Activated CD4-positive, alpha-beta T cell treated with anti-CD3 and anti-CD28 coated beads, Interleukin-2, Interleukin-4, amounts not matched to agents 100 ng/mL and 50 ng/mL, durations not matched to agents 16 hours and 8 hours (primary cell): Measurements from ENCODE around the gene SENP6.
"Not testable (repeated sequence)": the region's sequence is repeated elsewhere in the genome, so short reads cannot be mapped to it uniquely, and the experiment has no call there.

Source experiments
- DNase-seq: peaks from one replicate; pipeline ENCODE4 v3.0.0-alpha.2; 2020; ENCODE audit warnings: low spot score

The SENP6 gene, protein sequence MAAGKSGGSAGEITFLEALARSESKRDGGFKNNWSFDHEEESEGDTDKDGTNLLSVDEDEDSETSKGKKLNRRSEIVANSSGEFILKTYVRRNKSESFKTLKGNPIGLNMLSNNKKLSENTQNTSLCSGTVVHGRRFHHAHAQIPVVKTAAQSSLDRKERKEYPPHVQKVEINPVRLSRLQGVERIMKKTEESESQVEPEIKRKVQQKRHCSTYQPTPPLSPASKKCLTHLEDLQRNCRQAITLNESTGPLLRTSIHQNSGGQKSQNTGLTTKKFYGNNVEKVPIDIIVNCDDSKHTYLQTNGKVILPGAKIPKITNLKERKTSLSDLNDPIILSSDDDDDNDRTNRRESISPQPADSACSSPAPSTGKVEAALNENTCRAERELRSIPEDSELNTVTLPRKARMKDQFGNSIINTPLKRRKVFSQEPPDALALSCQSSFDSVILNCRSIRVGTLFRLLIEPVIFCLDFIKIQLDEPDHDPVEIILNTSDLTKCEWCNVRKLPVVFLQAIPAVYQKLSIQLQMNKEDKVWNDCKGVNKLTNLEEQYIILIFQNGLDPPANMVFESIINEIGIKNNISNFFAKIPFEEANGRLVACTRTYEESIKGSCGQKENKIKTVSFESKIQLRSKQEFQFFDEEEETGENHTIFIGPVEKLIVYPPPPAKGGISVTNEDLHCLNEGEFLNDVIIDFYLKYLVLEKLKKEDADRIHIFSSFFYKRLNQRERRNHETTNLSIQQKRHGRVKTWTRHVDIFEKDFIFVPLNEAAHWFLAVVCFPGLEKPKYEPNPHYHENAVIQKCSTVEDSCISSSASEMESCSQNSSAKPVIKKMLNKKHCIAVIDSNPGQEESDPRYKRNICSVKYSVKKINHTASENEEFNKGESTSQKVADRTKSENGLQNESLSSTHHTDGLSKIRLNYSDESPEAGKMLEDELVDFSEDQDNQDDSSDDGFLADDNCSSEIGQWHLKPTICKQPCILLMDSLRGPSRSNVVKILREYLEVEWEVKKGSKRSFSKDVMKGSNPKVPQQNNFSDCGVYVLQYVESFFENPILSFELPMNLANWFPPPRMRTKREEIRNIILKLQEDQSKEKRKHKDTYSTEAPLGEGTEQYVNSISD

DNA sequence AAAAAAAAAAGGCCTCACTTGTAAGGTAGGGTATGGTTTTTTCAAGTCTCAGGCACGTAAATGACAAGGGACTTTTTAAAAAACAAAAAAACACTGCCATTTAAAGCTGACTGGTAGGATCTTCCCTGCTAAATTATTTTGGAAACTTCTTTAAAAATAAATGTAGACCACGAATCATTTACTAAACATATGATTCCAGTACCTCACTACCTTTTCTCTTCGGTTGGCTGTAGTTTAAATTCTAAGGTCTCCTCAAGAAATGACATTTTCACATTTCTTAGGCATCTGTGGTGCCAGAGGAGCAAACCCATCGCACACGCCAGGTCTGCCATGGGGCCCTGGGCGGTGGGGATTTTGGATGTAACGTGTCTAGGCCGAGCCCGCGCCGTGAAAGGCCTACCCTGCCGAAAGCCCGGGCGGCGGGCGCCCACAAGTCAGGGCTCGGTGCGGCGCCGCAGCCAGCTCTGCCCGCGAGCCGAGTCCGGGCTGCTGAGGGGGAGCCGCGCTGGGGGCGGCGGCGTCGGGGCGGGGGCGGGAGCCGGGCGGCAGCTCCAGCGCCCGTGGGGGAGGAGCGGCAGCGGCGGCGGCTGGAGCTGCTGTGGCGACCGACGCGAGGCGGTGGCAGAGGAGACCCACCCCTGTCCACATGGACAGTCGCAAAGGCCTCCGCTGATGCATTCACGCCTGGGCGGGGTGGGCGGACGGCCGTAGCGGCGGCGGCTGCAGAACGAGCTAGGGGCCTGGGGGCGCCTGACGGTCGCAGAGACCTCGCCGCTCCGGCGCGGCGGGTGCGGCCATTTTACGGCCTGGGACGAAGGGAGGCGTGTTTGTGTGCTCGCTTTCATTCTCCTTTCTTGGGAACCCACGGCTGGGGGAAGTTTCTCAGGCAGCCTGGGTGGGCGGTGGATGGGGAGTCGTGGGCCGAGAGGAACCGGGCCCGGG, at the start of gene SENP6:
Gene SENP6 (plus strand): TSS at position 577 of the 942 bp plus-strand sequence. CDS start 645 bp downstream, outside the sequence.
- DNase-seq, result peak; percentile 59

DNA sequence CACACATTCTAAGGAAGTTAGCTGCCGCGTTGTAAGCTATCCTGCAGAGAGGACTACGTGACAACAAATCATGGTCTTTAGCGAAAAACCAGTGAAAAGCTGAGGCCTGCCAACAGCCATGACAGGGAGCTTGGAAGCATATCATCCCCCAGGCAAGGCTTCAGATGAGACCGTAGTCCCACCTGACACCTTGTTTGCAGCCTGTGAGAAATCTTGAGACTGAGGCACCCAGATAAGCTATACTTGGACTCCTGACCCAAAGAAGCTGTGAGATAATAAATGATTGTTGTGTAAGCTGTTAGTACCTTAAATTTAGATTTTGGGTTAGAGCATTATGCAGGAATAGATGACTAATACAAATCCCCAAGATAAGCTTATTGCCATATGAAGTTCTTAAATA, 45.4 kb upstream of the SENP6 start:
- DNase-seq, result no peak

DNA sequence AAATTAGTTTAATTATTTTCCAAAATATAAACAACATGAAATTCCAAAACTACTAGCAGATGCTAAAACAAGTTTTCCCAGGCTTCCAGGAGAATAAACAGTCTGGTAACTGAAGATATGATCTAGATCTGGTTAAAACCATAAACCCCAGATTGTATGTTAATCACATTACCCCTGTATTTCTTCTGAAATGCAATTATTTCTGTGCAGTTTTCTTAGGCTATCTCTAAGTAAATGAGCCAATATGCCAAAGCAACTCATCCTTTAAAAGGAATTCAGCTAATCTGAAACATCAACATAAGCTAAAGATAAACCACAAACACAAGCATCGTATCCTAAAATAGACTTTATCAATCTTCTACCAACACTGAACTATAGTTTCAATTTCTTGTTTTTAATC, 44.6 kb upstream of the SENP6 start:
- DNase-seq, result no peak

DNA sequence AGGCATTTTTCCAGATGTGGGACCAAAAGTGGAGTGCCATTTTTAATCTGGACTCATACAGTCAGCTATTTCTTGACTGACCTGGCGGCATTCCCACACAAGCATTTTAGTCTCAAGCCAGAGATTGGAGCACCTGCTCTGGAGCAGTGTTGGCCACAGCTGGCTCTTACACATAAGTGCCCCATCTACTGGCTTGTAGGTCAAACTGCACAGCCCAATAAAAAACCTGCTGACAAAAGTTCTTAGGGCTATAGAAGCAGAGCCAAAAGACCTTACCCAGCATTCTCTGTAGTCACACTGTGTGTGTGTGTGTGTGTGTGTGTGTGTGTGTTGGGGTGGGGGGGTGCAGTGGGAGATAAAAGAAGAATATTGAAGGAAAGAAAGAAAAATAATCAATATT, 38.6 kb upstream of the SENP6 start:
- DNase-seq, result peak; percentile 27

DNA sequence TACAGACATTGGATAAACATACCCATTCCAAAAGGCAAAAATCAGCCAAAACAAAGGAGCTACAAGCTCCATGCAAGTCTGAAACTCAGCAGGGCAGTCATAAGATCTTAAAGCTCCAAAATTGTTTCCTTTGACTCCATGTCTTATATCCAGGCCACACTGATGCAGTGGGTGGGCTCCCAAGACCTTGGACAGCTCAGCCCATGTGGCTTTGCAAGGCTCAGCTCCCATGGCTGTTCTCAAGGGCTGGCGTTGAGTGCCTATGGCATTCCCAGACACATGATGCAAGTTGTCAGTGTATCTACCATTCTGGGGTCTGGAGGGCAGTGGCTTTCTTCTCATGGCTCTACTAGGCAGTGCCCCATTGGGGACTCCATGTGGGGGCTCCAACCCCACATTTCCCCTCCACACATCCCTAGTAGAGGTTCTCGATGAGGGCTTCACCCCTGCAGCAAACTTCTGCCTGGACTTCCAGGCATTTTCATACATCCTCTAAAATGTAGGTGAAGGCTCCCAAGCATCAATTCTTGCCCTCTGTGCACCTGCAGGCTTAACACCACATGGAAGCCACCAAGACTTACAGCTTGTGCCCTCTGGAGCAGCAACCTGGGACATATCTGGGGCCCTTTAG, 35.4 kb upstream of the SENP6 start:
- no peak for DNase-seq

DNA sequence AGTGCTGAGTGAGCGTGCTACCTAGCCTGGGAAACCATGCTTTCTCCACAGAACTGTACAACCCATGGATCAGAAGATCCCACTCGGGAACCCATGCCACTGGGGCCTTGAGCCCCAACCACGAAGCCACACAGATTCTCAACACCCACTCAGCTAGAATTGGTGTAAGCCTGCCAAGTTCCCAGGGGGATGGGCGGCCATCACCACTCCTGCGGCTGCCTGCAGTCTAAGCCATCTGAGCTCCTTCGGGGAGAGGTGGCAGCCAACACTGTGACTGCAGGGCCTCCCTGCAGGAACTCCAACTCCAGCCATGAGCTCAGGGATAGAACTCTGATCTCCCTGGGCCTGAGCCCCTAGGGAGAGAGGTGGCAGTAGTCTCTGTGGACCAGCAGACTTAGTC, 33.6 kb upstream of the SENP6 start:
- no peak for DNase-seq

DNA sequence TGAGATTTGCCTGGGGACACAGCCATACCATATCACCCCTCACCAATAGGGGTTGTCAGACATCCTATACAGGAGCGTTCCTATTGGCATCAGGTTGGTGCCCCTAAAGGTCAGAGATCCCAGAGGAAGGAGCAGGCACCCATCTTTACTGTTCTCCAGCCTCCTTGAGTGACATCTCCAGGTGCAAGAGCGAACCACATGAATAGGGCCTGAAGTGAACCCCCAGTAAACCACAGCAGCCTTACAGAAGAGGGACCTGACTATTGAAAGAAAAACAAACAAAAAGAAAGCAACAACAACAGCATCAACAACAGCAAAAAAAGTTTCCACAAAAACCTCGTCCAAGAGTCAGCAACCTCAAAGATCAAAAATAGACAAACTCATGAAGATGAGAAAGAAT, 32.7 kb upstream of the SENP6 start:
- no peak for DNase-seq

DNA sequence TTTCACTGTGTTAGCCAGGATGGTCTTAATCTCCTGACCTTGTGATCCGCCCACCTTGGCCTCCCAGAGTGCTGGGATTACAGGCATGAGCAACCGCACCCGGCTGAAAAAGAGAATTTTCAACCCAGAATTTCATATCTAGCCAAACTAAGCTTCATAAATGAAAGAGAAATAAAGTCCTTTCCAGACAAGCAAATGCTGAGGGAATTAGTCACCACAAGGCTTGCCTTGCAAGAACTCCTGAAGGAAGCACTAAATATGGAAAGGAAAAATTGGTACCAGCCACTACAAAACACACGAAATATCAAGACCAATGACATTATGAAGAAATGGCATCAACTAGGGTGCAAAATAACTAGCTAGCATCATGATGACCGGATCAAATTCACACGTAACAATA, 31.0 kb upstream of the SENP6 start:
- not testable (repeated sequence) for DNase-seq

DNA sequence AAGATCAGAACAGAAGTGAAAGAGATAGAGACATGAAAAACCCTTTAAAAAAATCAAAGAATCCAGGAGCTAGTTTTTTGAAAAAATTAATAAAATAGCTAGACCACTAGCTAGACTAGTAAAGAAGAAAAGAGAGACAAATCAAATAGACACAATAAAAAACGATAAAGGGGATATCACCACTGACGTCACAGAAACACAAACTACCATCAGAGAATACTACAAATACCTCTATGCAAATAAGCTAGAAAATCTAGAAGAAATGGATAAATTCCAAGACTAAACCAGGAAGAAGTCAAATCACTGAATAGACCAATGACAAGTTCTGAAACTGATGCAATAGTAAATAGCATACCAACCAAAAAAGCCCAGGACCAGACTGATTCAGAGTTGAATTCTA, 29.6 kb upstream of the SENP6 start:
- no peak for DNase-seq

DNA sequence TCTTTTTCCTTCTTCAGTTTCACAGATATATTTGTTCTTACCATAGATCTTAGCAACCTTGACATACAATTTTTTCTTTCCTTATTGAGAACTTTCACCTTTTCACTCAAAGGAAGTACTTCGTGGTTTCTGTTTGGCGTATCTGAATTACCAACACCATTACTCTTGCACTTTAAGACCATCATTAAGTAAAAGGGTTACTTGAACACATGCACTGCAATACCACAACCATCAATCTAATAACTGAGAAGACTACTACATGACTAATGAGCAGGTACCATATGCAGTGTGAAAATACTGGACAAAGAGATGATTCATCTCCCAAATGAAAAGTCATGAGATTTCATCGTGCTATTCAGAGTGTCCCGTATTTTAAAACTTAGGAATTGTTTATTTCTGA, 21.7 kb upstream of the SENP6 start:
- DNase-seq, result peak; percentile 61

DNA sequence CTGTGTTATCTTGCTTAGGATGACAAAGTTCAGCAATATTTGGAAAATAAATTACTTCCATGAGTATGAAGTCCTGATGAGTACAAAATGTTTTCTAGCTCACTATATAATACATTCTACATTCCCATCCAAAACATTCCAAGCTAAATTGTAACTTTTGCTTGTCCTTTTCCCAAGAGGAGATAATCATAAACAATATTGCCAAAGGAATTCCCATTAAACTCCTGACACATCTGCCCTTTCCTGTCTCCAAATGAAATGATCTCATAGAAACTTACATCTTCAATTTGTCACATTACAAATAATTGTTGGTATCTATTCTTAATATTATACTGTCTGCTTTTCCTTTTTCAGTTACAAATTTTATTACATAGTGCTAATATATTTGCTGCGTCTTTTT, 20.4 kb upstream of the SENP6 start:
- no peak for DNase-seq

DNA sequence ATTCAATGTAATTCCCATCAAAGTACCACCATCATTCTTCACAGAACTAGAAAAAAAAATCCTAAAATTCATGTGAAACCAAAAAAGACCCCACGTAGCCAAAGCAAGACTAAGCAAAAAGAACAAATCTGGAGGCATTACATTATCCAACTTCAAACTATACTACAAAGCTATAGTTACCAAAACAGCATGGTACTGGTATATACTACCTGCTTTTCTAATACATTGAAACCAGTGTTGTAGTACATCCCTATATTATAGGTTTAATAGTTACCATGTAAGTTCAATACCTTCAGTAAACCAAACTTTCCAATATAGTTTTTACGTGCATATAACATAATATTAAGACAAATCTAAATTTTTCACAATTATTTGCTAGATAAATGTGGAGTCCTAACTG, 17.1 kb upstream of the SENP6 start:
- DNase-seq, result not testable (repeated sequence)

DNA sequence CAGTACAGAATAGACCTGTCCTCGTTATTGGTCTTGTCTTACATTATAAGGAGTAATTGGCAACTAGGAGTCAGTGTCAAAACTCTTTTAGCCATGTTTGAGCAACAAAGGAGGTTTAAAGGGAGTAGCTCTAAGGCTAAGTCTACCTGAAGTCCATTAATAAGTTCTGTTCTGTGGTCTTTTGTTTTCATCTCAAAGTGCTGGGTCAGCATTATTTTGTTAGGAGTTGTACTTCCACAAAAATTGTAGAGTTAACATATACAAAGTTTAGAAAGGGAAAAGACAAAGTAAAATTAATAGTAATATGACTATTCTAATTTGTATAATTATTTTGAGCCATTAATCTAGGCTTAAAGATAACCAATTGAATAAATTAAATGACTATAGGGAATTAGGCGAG, 12.7 kb upstream of the SENP6 start:
- no peak for DNase-seq

DNA sequence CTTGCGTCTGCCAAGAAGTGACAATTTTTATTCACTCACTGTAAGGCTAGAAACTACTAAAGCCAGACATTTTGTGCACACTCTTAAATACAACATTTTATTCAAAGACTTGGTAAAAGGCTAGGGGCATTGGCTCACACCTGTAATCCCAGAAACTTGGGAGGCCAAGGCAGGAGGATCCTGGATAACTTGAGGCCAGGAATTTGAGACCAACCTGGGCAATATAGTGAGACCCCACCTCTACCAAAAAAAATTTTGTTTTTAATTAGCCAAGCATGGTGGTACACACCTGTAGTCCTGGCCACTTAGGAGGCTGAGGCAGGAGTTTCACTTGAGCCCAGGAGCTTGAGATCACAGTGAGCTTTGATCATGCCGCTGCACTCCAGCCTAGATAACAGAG, 11.3 kb upstream of the SENP6 start:
- DNase-seq, result no peak

DNA sequence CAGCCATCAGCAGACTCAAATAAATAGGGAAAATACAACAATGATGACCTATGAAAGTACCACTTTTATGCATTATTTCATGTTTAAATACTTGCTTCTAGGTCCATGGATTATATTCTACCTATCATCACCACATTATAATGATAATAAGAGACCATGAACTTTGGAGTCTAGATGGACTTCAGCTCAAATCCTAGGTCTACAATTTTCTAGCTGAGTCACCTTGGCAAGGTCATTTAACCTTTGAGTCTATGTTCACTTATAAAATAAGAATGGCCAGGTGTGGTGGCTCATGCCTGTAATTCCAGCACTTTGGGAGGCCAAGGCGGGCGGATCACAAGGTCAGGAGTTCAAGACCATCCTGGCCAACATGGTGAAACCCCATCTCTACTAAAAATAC, 5.3 kb upstream of the SENP6 start:
- DNase-seq, result not testable (repeated sequence)

DNA sequence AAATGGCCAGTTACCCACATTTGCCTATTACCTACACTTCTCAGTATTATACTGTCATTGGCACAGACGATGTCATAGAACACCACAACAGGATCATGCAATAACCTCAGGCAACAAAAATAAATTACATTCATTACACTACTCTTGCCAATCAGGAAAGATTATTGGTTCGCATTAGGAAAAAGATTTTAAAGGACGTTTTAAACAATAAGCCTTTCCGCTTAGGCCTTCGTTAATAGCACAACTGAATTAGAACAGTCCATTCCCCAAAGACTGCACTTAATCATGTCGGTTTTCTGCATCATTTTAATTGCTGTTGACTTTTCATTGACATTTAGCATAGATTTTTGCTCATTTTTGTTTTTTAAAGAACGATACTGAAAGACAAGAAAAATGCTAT, 912 bp upstream of the SENP6 start:
- DNase-seq, result no peak

DNA sequence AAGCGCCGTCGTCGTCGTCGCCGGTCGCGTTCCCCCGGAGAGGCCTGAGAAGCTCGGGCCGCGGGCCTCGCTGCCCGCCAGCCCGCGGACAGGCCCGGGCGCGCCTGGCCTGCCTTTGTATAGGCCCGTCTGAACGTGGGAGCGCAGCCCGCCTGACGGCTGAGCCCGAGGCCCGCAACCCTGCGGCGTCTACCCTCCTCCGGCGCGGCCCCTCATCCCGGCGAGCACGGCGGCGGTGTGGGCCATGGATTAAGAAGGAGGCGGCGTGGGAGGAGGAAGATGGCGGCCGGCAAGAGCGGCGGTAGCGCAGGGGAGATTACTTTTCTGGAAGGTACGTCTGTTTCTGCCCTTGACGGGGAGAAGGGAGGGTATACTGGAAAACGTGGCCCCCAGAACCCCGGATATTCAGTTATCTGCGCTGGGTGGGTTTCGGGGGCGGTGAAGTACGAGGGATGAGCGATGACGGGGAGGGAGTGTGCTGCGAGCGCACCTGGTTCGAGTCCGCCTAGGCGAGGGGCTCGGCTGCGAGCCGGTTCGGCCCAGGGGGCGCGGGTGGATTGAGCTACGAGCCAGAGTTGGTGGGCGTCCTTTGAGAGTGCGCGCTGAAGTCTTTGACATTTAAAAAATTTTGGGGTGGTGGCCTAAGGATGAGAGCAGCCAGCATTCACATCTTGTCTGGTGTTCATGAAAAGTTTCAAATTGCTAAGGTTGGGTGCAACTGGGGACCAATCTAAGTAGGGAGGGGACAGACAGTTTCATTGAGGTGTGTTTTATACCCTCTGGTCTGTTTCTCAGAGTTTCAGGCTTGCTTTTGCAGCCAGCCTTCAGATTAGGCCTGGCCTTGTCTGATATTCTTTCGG, 796 bp downstream of the SENP6 start:
- peak; percentile 47 for DNase-seq

DNA sequence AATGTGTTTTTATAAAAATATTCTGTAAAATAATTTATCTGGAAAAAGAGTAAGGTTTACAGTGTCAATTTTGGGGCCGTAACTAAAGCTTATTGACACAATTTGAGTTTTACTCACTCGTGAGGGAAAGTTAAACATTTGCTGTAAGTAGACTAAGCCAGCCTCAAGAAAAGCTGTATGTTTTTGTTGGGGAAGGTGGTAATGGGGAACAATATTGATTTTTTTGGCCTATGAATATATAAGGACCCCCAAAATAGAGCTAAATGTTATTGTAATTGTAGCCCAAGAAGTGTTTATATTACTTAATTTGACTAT, 1.4 kb downstream of the SENP6 start:
- no peak for DNase-seq

DNA sequence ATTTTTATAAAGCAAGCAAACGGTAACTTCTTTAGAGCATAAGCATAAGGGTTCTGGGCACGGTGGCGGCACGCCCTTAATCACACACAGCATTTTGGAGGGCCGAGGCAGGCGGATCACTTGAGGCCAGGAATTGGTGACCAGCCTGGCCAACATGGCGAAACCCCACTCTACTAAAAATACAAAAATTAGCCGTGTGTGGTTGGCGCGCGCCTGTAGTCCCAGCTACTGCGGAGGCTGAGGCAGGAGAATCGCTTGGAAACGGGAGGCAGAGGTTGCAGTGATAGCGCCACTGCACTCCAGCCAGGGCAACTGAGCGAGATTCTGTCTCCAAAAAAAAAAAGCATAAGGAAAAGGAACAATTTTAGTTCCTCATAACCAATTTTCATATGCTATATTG, 2.6 kb downstream of the SENP6 start:
- no peak for DNase-seq

DNA sequence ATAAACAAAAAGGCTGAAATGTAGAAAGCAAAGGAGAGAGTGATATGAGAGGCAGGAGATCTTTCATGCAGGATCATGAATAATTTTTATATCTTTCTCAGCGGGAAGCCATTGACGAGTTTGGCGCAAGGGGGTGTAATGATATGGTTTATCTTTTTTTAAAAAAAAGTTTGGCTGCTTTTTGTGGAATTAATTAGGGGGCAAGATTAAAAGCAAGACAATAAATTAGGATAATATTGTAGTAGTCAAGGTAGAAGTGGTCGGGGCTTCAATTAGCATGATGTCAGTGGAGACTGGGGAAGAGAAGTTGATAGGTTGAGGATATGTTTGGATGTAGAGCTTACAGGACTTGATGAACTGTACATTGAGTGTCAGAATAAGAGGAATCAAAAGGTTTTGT, 4.0 kb downstream of the SENP6 start:
- DNase-seq, result no peak
